Measurements from ENCODE around the gene TMEM132C.

DNA sequence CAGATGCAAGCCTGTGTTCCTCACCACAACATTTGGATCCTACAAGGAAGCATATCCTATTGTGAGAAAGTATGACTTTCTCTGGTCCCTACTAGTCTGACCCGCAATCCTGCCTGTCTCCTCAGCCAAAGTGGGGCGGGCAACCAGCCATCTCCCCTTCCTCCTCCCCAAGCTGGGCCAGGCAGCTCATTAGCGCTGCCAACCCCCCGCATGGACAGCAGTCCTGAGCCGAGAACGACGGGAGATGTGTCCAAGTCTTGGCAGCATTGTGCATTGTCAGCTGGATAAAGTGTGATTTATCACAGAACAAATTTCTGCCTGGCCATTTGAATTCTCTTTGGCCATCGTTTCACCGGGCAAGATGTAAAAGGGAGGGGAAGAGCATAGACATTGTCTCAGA lies 417.4 kb downstream of the TMEM132C start:
- no peak for TF ChIP-seq CTCF (IDR thresholded peaks at IDR 0.05)
- TF ChIP-seq POLR2A (IDR thresholded peaks at IDR 0.05) = no peak
